LNCAP (cell line): ENCODE data around the gene PAPLN.

Experiments used
- TF ChIP-seq, protein P1 (sequence below): fragments of 450-650 bp; IDR thresholded peaks from 2 replicates; pipeline ENCODE4 v1.5.1; 2017; ENCODE audit warnings: mild to moderate bottlenecking

The PAPLN gene

GRCh38 chr14:73244541-73245290 lies 7.4 kb downstream of the PAPLN start:
- TF ChIP-seq, protein P1, sequence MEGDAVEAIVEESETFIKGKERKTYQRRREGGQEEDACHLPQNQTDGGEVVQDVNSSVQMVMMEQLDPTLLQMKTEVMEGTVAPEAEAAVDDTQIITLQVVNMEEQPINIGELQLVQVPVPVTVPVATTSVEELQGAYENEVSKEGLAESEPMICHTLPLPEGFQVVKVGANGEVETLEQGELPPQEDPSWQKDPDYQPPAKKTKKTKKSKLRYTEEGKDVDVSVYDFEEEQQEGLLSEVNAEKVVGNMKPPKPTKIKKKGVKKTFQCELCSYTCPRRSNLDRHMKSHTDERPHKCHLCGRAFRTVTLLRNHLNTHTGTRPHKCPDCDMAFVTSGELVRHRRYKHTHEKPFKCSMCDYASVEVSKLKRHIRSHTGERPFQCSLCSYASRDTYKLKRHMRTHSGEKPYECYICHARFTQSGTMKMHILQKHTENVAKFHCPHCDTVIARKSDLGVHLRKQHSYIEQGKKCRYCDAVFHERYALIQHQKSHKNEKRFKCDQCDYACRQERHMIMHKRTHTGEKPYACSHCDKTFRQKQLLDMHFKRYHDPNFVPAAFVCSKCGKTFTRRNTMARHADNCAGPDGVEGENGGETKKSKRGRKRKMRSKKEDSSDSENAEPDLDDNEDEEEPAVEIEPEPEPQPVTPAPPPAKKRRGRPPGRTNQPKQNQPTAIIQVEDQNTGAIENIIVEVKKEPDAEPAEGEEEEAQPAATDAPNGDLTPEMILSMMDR: no peak

DNA sequence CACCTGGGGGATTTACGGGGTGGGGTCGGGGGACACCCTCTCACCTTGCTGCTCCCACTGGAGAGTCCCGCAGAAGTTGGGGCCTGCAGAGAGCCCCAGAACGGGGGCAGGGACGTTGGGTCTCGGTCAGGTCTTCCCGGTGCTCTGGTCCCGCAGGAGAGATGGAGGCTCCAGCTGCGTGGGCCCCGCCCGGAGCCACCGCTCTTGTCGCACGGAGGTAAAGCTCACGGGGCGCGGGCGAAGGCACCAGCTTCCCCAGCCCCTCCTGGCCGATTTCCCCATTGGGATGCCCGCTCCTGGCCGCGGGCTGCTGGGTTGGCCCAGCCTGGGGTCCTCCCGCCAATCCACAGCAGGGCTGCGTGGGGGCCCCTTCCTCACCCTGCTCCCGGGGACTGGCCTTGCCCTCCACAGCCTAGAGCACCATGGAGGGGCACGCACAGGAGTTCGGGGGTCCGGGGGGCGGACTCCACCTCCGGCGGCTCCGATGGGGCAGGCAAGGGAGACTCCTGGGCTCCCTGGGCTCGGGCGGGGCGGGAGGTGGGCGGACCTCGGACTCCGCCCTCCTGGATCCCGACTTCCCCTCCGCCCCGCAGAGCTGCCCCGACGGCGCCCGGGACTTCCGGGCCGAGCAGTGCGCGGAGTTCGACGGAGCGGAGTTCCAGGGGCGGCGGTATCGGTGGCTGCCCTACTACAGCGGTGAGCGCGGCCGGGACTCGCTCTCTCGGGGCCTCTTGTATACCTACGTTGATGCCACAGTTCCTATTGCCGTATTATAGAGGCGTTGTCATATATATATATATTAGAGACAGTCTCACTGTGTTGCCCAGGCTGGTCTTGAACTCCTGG lies 8.4 kb downstream of the PAPLN start:
- TF ChIP-seq, protein P1: no peak

DNA sequence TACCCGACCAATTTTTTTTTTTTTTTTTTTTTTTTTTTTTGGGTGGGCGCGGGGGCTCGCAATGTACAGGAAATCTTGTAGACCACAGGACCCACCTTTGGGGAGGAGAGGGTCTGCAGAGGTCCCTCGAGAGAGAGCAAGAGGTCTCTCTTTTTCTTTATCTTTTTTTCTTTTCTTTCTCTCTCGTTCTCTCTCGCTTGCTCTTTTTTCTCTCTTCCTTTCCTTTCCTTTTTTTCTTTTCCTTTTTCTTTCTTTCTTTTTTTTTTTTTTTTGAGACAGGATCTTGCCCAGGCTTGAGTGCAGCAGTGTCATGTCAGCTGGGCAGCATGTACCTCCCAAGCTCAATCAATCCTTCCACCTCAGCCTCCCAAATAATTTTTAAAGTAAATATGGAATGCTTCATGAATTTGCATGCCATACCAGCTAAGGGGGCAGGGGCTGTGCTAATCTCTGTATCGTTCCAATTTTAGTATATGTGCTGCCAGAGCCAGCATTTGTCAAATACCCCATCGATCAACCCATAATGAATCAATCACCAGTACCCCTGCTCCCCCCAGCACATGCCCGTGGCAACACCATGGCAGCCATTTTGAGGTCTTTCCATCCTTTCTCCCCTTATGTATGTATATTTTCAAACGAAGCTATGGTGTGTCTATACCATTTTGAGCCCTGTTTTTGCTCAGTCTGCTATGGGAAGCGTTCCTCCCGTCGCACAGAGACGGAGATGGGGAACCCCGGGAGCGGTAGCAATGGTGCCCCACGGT lies 9.3 kb downstream of the PAPLN start:
- TF ChIP-seq, protein P1: no peak

GRCh38 chr14:73248108-73248868 lies 11.0 kb downstream of the PAPLN start:
- TF ChIP-seq, protein P1: no peak

DNA sequence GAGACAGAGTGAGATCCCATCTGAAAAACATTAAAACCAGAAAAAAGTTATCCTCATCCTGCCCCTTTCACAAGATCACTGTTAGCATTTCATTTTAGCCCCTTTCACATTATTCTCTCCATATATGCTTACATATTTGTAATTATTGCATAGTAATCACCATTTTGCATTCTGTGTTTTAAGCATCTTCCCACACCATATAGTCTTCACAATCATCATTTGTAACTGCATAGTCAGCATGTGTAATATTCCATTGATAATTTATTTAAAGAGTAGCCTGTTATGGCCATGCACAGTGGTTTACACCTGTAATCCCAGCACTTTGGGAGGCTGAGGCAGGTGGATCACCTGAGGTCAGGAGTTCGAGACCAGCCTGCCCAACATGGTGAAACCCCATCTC lies 11.8 kb downstream of the PAPLN start:
- TF ChIP-seq, protein P1: no peak

DNA sequence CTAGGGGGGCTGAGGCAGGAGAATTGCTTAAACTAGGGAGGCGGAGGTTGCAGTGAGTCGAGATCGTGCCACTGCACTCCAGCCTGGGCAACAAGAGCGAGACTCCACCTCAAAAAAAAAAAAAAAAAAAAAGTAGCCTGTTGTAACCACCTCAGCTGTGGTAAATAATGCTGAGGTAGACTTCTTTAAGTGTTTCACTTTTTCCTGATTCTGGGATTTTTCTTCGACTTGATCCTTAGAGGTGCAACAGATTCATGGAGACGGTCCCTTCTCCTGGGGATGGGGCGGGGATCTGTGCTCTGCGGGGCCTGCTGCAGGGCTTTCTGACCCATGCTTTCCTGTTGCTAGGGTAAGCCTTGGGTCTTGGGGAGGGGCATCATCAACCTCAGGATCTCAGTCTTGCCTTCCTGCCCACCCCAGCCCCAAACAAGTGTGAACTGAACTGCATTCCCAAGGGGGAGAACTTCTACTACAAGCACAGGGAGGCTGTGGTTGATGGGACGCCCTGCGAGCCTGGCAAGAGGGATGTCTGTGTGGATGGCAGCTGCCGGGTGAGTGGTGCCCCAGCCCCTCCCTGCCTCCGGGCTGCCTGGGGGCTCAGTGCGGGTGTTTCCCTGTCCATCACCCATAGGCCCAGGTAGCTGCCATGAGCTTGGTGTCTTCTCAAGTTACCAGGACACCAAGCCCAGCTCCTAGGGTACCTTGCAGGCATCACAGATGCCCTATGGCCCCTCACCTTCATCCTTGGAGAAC lies 12.4 kb downstream of the PAPLN start:
- TF ChIP-seq, protein P1: no peak
